ENCODE results near the gene ADAM17. TPM values are rescaled to one million over a fixed set of nuclear protein-coding genes. Genes with fewer than 3 reads are reported as not detected.

ADAM17 gene
- total and polyA plus RNA-seq, 9 of the 15 experiments (the other 6 are each of a cell fraction or from before 2014, with no cell fraction given) = 5.8 to 30.0 (median 19.0) TPM

DNA sequence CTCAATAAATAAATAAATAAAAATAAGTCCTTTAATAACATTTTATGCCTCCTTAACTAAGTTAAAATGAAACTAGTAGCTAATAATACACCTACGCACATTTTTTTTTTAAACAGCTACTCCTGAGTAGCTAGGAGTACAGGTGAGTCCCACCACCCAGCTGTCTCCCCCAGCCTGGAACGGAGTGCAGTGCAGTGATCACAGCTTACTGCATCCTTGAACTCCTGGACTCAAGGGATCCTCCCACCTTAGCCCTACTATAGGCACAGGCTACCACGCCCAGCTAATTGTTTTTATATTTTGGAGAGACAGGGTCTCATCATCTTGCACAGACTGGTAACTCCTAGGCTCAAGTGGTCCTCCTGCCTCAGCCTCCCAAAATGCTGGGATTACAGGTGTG, 46.8 kb upstream of the ADAM17 start:
- peaks cover 35% of the 10 kb centered on the region for H3K36me3 ChIP-seq (ENCODE audit: control insufficient read depth, insufficient read depth, low read length)
- POLR2A ChIA-PET = interaction anchor here (1.7 kb wide), 1 partner anchor 26 kb away, joined by 4 read pairs; no protein-coding TSS in a partner anchor
- 95% methylated on average over 3 of the region's 3 CpGs for WGBS (ENCODE audit: insufficient coverage, low coverage, missing lambda C conversion rate)

More for the DNA sequence above, 46.8 kb upstream of the ADAM17 start:
- Histone ChIP-seq H3K4me1 (replicated peaks in 1 of 2; ENCODE audit: control insufficient read depth in 2 of 2, insufficient read depth in 2 of 2, low read length in 2 of 2) (peaks cover 0 to 6% of the 10 kb centered on the region in 2 experiments; a peak in 2 of 5 replicates), H3K9me3 (replicated peaks; ENCODE audit: control insufficient read depth, insufficient read depth, low read depth, low read length) (no peaks in the 10 kb centered on the region; the same call in none of the 2 replicates), H3K9me1 (ENCODE audit: control insufficient read depth, insufficient read depth, low read length) (no peaks in the 10 kb centered on the region), H3K27ac (ENCODE audit: extremely low read depth, low read depth, low read length) (no peak overlapping the region), H3K9ac (ENCODE audit: insufficient read depth in 1 of 2, low read depth in 2 of 2, low read length in 2 of 2) (no peak overlapping the region), H3K4me2 (ENCODE audit: insufficient read depth, low read length) (no peak overlapping the region), H3K27me3 (ENCODE audit: control insufficient read depth in 2 of 2, insufficient read depth in 2 of 2, low read length in 2 of 2) (no peaks in the 10 kb centered on the region), H3K4me3 (no peak overlapping the region), H2AFZ (ENCODE audit: low read depth, low read length) (no peak overlapping the region), H4K20me1 (replicated peaks; ENCODE audit: control insufficient read depth, insufficient read depth, low read length) (no peaks in the 10 kb centered on the region; the same call in 1 of the 2 replicates), H3K79me2 (ENCODE audit: control insufficient read depth, insufficient read depth, low read length) (peaks cover 89% of the 10 kb centered on the region)
- intact Hi-C loops (cut with micrococcal nuclease) (no loop called here), in situ Hi-C loops (cut with MboI) (no loop called here)
- TF ChIP-seq DDX20 (tag; IDR thresholded peaks at IDR 0.05; ENCODE audit: low read depth) (no peak), TCF7L2 (IDR thresholded peaks at IDR 0.05; ENCODE audit: low read depth, low read length) (no peak), CBFB (CRISPR knock-in tag; IDR thresholded peaks at IDR 0.05) (no peak), PHF20 (IDR thresholded peaks at IDR 0.05; ENCODE audit: partially characterized antibody) (no peak), HNRNPLL (IDR thresholded peaks at IDR 0.05; ENCODE audit: low read depth, low read length, poor library complexity, severe bottlenecking) (no peak), ZNF134 (CRISPR knock-in tag; conservative IDR thresholded peaks at IDR 0.05) (no peak)
- TF ChIP-seq, protein P1, sequence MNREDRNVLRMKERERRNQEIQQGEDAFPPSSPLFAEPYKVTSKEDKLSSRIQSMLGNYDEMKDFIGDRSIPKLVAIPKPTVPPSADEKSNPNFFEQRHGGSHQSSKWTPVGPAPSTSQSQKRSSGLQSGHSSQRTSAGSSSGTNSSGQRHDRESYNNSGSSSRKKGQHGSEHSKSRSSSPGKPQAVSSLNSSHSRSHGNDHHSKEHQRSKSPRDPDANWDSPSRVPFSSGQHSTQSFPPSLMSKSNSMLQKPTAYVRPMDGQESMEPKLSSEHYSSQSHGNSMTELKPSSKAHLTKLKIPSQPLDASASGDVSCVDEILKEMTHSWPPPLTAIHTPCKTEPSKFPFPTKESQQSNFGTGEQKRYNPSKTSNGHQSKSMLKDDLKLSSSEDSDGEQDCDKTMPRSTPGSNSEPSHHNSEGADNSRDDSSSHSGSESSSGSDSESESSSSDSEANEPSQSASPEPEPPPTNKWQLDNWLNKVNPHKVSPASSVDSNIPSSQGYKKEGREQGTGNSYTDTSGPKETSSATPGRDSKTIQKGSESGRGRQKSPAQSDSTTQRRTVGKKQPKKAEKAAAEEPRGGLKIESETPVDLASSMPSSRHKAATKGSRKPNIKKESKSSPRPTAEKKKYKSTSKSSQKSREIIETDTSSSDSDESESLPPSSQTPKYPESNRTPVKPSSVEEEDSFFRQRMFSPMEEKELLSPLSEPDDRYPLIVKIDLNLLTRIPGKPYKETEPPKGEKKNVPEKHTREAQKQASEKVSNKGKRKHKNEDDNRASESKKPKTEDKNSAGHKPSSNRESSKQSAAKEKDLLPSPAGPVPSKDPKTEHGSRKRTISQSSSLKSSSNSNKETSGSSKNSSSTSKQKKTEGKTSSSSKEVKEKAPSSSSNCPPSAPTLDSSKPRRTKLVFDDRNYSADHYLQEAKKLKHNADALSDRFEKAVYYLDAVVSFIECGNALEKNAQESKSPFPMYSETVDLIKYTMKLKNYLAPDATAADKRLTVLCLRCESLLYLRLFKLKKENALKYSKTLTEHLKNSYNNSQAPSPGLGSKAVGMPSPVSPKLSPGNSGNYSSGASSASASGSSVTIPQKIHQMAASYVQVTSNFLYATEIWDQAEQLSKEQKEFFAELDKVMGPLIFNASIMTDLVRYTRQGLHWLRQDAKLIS (CRISPR knock-in tag; IDR thresholded peaks at IDR 0.05) = no peak
- FAIRE-seq (no peak), DNase-seq (ENCODE audit: extremely low read depth in 1 of 4, low spot score in 3 of 4) (no peak), ATAC-seq (no peak)
- CTCF ChIA-PET (ENCODE audit: low intra/inter-chr PET ratio) = no interaction called here
- BruUV-seq (replicated peaks) = no TSS peak
